ENCODE results near the gene SLC6A16.

- TF ChIP-seq CTCF (conservative IDR thresholded peaks at IDR 0.05) (no peak), EZH2 (IDR thresholded peaks at IDR 0.05; ENCODE audit: low read depth) (no peak)
Measured at GRCh38 chr19:49342291-49342721, 17.3 kb upstream of the SLC6A16 start.

Measured in PC-9 (cell line).